Epithelial cell of prostate (primary cell): Measurements from ENCODE around the gene DSN1.

ENCODE experiments used
- DNase-seq: peaks from one replicate; pipeline ENCODE4 v3.0.0-alpha.2; 2011; ENCODE audit warnings: low read depth, low spot score
- H3K27ac ChIP-seq: fragments of 450-650 bp; 2 replicates; pipeline ENCODE4 v1.5.1; 2017; ENCODE audit warnings: mild to moderate bottlenecking

The DSN1 gene

DNA sequence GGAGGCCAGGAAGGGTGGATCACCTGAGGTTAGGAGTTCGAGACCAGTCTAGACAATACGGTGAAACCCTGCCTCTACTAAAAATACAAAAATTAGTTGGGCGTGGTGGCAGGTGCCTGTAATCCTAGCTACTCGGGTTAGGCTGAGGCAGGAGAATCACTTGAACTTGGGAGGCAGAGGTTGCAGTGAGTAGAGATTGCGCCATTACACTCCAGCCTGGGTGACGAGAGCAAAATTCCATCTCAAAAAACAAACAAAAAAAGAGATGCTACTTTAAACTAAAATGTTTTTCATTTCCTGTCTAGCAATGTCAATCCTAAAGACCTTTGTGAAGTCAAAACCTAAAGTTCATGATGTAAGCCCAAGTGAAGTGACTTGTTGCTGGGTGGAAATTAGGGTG, 12.9 kb downstream of the DSN1 start:
- no peak overlapping the region for H3K27ac ChIP-seq
- no peak for DNase-seq

DNA sequence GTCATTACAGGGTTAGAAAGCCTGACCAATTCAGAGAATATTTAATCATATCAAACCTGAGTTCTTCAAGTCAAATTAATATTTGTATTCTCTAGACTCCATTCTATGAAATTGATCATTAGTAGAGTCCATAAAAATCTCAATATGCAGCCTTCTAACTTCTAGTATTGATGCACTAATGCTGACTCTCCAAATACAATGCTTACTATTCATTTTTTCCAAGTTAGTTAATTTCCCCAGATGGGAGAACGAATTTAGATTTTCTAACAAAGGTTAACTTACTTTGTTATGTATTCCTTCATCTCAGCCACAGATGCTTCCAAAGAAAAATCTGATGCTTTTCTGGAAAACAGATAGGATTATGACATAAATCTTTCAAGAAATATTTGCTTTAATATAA, 15.3 kb downstream of the DSN1 start:
- DNase-seq, result no peak
- no peak overlapping the region for H3K27ac ChIP-seq

DNA sequence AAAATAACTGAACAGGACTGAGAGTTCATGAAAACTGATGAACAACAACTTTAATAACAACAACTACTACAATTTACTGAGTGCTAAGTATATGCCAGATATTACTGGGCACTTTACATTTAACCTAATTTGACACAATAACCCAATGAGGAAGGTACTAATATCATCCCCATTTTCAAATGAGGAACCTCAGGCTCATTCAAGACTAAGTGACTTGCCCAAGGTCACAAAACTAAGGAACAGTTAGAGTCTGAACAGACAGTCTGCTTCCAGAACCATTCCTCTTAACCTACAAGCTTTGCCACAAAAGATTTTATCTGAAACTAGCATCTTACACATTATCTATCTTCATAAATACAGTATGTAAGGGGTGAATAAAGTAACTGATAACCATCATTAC, 17.1 kb downstream of the DSN1 start:
- H3K27ac ChIP-seq, result no peak overlapping the region
- DNase-seq, result no peak

DNA sequence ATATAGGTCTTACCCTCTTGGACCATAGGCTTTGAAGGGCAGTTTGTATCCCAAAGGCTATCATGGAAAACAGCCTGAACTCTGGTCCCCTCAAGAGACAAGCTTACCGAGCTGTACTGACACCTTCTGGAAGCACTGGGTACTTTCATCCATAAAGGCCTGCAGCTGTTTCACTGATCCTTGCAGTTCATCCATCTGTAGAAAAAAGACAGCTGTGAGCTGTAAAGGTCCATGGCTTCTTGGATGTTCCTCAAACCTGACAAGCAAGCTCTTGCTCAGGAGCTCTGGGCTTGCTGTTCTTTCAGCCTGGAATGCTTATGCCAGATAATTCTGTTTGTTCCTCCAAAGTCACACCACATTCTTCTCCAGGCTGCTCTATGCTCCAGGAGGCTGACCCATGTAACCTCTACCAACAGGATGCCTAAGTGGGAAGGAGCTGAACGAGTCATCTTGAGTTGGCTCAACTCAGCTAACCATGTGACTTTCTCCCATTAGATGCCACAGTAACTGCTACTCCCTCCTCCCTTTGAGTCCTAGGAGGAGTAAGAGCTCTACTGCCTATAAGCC, 18.8 kb downstream of the DSN1 start:
- DNase-seq, result no peak
- H3K27ac ChIP-seq, result peak overlapping the region; percentile 39

DNA sequence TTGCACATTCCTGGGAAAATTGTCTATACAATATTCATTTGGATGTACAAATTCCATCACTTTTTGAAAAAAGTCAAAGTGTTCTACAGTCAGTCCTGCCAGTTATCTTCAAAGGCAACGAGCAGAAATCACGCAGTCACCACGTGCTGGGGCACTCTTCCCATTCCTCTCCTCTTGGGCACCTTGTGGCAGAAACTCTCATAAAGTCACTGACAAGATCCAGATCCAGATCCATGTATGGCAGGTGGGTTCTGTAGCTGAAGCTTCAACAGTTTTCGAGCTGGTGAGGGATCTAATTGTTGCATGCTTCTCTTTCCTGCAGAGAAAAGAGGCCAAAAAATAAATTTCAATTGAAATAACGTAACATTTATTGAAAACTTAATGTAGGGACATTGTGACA, 21.0 kb downstream of the DSN1 start:
- no peak overlapping the region for H3K27ac ChIP-seq
- no peak for DNase-seq

DNA sequence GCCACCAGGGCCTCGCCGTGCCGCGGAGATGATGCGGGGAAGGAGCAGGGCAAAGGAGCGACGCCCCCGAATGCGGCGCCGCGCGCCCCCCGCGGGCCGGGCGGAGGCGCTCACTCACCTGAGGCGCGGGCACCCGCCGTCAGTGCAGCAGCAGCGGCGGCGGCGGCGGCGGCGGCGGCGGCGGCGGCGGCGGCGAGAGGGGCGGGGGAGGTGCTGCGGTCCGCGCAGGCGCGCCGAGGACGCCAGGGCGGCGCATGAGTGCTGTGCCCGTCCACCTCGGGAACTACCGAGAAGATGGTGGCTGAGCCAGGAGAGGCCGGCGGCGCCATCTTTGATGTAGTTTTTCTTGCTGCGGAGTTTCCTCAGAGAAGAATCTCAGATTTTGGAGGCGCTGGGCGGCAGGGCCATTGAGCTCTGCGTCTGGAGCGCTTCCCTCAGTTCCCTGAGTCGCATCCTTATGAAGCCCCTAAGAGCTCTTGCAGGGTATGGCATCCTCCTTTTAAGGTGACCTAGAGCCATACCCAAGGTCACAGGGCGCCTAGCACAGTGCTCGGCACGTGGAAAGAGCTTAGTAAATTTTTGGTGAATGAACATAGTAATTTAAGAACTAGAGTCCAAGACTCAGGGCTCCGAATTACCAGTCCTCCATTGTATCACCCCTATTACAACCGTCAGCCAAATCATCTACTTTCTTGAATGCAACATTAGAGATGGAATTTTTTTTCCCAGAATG, 27.5 kb downstream of the DSN1 start, which contains the start of gene NDRG3:
Gene NDRG3 (minus strand): TSS at position 164 of the 733 bp plus-strand sequence. CDS start 24,355 bp downstream, outside the sequence.
- peak; percentile 64 for DNase-seq

DNA sequence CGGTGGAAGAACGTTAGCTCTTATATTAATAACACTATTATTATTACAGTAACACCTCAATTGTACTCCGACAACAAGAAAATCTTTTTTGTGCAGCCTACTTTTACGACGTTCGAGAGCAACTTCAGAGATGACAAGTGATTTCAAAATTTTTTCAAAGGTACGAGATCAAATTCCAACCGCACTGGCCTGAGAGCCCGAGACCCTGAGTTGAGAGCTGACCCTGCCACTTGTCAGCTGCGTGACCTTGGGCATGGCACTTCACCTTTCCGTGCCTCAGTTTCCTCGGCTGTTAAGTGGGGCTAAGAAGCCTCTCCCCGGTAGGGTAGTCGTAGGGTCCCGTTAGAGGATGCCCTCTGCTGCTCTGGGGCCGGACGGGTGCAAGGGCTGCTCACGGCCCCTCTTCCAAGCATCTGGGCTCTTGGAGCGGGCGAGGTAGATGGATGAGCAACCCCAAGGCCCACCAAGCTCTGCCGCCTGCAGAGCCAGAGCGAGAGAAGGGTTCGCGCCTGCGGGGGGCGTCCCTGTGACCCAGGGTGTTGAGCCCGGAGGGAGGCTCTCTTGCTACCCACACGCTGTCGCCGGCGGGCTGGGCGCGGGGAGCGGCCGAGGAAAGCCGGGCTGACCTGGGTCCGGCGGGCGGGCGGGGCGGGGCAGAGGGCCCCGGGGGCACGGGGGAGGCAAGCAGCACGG, 28.2 kb downstream of the DSN1 start:
- H3K27ac ChIP-seq, result no peak overlapping the region
- no peak for DNase-seq

More for the DNA sequence above, 27.5 kb downstream of the DSN1 start, which contains the start of gene NDRG3:
- no peak within 1 kb of the TSS for H3K27ac ChIP-seq

DNA sequence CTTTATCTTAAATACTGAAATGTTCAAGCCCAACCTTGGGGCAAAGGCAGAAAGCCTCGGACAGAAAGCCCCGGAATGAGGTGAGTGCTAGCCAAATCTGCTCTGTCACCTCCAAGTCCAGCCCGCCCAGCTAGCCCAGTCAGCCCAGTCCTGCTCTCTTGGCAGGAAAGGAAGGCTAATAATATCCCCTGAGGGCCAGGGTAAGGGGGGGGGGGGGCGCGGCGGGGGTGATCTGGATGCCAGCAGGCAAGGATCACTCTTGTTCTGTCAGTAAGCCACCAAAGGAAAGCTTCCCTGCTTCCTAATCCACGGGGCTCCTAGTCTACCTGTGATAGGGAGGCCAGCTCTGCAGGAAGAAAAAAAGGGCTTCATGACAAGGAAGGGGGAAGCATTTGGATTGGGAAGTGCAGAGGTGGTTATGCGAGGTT, 28.8 kb downstream of the DSN1 start:
- no peak for DNase-seq
- no peak overlapping the region for H3K27ac ChIP-seq

DNA sequence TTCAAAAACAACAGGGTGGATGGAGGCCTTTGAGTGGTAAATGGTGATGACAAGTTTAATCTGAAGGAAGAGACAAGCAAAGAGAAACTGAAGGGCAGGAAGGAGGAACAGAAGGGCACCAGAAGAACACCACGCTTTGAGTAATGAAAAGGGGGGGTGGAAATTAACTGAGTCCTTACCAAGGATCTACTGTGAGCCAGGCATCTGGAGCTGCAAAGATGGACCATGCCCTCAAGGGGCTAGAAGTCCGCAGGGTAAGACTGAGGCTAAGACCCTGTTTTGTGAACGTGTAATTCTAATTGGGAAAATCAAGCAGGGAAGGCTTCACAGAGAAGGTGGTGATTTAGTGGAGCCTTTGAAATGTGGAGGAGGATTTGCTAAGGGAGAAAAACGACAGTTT, 29.3 kb downstream of the DSN1 start:
- no peak for DNase-seq
- H3K27ac ChIP-seq, result no peak overlapping the region

DNA sequence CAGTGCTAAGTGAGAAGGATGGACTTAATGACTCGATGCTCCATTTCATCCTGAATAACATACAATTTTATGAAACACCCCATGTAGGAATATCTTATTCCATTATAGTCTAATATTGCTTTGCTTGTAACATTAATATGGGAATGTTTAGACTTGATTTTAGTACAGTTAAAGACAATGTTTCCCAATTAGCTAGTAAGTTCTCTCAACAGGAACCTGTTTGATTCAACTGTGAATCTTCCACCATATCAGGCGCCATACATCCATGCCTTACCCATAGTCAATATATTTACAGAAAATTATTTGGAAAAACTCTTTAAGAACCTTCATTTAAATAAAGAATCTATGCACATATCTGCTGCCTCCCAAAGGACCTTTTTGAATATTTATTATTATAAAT, 31.0 kb downstream of the DSN1 start:
- no peak for DNase-seq
- no peak overlapping the region for H3K27ac ChIP-seq

DNA sequence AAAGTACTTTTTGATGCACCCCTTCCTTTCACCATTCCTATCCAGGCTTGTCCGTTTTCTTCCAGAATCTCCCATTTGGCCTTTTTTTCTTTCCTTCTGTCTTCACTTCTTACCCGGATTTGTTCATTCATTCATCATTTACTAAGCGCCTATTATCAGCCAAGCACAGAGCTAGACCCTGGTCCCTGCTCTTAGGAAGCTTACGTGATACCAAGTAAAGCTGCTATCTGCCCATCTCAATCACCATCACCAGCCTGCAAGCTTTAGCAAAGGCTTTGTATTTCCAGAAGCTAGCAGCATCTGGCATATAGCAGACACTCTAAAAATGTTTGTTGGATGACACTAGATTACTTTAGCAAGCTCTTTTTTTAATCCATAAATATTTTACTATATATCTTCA, 32.5 kb downstream of the DSN1 start:
- DNase-seq, result no peak
- H3K27ac ChIP-seq, result no peak overlapping the region

DNA sequence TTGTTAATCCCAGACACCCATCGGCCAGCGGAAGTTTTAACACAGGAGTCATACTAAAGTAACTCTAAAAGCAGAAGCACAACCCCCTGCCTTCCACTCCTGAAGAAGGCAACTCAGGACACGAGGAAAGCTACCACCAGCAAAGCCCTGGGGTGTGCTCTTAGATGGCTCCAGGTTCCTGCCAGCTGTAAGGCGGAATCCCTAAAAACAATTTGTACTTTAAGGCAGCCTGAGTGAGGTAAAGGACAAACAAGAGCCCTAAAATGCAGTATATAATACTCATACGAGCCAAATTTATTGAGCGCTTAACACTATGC, 36.4 kb downstream of the DSN1 start:
- no peak overlapping the region for H3K27ac ChIP-seq
- DNase-seq, result no peak

DNA sequence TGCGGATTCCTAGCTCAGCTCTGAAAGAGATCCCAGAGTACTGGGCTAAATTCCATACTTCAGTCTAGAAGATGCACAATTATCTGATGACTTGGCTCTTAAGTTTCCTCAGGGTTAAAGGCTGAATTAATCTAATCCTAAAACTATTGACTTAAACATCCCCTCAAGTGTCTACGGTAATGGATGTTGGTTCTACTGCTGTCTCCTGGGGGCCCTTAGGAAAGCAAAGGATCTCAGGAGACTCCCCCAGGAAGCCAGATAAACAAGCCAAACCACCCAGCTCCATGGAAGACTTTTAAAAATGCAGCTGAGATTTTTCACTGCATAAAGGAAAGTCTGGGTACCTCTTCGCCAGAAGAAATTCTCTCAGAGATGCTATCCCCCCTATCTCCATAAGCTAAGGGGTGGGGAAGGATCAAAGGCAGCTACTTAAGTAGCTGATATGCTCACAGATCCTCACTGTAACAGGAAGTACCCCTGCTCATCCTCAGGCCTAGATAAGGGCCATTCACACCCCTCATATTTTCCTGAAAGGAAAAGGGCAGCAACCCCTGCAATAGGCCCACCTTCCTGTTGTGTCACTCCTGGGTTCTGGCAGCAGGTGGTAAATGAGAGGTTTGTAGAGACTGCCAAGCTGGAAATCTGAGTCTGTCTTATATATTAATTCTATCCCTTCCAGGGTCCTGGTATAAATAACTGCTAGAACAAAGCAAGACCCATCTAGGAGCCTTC, 36.9 kb downstream of the DSN1 start:
- DNase-seq, result no peak
- H3K27ac ChIP-seq, result no peak overlapping the region

DNA sequence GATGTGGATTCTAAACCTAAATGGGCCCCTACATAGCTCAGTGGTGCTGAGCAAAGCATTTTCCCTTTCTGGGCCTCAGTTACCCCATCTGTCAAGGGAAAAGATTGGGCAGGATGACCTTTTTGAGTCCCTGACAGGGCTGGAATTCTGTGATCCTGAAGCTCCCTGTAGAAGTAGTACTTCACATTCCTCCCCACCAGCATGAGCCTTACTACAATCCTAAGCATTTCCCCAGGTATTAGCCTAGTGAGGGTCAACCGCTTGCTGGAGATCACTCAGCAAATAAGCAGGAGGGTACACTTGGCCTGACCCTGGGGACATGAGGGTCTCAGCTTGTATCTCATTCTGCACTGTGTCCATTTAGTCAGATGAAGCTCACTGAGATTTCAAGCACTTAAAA, 41.1 kb downstream of the DSN1 start:
- DNase-seq, result no peak
- no peak overlapping the region for H3K27ac ChIP-seq

DNA sequence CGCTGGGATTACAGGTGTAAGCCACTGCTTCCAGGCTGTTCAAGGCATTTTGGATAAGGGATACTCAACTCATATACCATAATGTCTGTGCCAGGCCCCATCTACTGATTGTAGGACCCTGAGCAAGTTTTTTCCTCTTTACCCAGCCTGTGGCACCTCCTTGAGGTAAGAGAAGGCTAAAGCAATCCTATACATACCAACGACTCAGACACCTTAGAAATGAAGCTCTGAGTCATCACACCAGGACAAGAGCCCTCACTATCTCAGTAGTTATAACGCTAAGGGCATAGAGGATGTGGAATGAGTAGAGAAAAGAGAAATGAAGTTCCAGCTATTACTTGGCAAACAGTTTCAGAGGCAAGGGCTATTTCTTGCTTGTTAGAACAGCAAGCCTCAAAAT, 44.6 kb downstream of the DSN1 start:
- H3K27ac ChIP-seq, result no peak overlapping the region
- peak; percentile 20 for DNase-seq

DNA sequence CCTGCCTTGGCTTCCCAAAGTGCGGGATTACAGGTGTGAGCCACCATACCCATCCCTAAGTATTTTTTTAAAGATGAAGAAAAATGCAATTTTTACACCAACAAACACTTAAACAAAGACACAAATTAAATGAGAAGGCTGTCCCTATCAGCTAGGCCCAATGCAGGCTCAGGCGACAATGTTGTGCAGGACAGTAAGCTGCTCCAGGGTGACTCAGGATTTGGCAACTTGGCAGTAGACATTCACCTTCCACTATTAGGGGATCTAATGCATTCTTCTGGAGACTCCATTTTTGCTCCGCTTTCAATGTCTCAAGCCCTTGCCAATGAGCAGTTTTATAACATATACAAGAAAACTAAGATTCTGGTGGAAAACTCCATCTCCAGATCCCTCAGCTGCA, 47.4 kb downstream of the DSN1 start:
- H3K27ac ChIP-seq, result no peak overlapping the region
- DNase-seq, result no peak

DNA sequence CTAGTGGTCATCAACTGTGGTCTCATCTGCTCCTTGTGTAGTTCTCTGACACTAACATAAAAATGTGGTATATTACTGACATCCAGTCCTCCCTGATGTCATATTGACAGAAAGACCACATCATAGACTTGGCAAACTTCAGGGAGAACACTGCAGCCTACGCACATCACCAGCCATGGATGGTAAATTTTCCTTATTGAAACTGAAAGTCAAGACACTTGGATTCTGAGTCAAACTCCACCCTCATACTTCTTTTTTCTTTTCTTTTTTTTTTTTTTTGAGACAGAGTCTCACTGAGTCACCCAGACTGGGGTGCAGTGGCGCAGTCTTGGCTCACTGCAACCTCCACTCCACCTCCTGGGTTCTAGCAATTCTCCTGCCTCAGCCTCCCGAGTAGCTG, 53.1 kb downstream of the DSN1 start:
- DNase-seq, result no peak
- no peak overlapping the region for H3K27ac ChIP-seq

DNA sequence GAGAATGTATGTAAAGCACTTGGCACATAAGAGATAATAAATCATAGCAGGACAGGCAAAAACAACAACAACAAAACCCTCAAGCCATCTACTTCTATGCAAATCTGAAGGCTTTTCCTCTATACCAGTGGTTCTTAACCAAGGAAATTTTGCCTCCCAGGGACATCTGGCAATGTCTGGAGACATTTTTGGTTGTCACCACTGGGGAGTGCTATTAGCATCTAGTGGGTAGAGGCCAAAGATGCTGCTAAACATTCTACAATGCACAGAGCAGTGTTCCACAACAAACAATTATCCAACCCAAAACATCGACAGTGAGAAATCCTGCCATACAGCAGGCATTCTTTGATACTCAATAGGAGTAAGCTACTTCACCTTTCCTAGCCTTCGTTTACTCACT, 55.9 kb downstream of the DSN1 start:
- DNase-seq, result no peak

DNA sequence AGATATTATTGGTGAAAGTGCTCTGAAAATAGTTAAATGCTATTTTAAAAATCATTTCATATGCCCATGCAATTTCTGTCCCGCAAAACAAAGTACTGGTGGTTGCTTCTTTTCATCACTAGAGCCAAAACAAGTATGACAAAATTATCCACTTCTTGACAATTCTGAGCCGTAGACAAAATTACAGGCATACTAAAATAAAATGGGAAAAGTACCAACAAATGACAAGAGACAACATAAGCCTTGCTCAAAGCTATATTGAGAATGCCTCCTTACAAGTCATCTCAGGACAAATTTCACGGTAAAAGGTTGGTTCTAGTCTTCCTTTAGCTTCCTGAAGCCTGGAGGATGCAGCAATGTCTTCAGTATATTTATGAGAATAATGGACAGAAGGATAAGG, 56.5 kb downstream of the DSN1 start:
- DNase-seq, result no peak
- no peak overlapping the region for H3K27ac ChIP-seq

More for the DNA sequence above, 55.9 kb downstream of the DSN1 start:
- no peak overlapping the region for H3K27ac ChIP-seq

DNA sequence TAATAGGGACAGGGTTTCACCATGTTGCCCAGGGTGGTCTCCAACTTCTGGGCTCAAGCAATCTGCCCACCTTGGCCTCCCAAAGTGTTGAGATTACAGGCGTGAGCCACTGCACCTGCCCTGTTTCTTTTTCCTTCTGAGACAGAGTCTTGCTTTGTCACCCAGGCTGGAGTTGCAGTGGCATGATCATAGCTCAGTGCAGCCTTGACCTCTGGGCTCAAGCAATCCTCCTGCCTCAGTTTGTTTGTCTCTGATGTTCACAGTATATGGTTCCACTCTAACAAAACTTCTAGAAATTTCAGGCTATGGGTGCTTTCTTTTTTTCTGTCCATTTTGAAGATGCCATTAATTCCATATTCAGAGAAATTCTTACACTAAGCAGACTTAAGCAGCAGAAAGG, 60.8 kb downstream of the DSN1 start:
- DNase-seq, result no peak
- H3K27ac ChIP-seq, result no peak overlapping the region

DNA sequence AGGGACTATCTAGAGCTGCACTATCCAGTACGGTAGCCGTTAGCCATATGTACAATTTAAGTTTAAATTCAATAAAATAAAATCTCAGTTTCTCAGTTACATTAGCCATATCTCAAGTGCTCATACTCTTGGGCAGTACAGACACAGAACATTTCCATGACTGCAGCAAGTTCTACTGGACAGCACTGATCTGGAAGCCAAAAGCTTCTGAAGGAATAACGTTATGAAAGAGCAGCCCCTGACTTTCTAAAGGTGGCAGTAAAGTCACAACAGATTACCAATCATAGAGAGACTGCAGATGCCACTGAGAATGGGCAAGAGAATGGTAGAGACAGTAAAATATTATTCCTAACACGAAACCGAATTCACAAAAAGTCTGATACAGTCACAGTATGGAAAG, 64.4 kb downstream of the DSN1 start:
- no peak for DNase-seq
- H3K27ac ChIP-seq, result no peak overlapping the region
